Trophoblast cell (in vitro differentiated cells and primary cell): ENCODE data around the gene PRKCG.
A peak's percentile ranks its signal among the peaks of the same experiment; 100 is the strongest.

ENCODE experiments used
- DNase-seq, 2 donors: peaks; one replicate each; pipeline ENCODE4 v3.0.0-alpha.2; 2016
- H2AFZ ChIP-seq: 2 replicates; pipeline ENCODE4 v1.6.1; 2013; ENCODE audit warnings: low read length, moderate library complexity, mild to moderate bottlenecking; ENCODE audit not compliant: insufficient read depth, poor library complexity
- H2AK5ac ChIP-seq: 2 replicates; pipeline ENCODE4 v1.6.1; 2013; ENCODE audit warnings: mild to moderate bottlenecking, low read length
- H2BK120ac ChIP-seq: 2 replicates; pipeline ENCODE4 v1.6.1; 2013; ENCODE audit warnings: low read length, mild to moderate bottlenecking, moderate library complexity; ENCODE audit not compliant: insufficient read depth, poor library complexity
- H2BK12ac ChIP-seq: 2 replicates; pipeline ENCODE4 v1.6.1; 2013; ENCODE audit warnings: mild to moderate bottlenecking, low read length, moderate library complexity
- H2BK5ac ChIP-seq: 2 replicates; pipeline ENCODE4 v1.6.1; 2013; ENCODE audit warnings: low read length, low read depth, moderate library complexity, mild to moderate bottlenecking; ENCODE audit not compliant: poor library complexity
- H3K14ac ChIP-seq: 2 replicates; pipeline ENCODE4 v1.6.1; 2013; ENCODE audit warnings: mild to moderate bottlenecking, low read length
- H3K18ac ChIP-seq: 2 replicates; pipeline ENCODE4 v1.6.1; 2013; ENCODE audit warnings: mild to moderate bottlenecking, low read length
- H3K23ac ChIP-seq: 2 replicates; pipeline ENCODE4 v1.6.1; 2013; ENCODE audit warnings: low read length
- H3K27ac ChIP-seq: 2 replicates; pipeline ENCODE4 v1.5.1; 2013; ENCODE audit warnings: low read depth, mild to moderate bottlenecking, inconsistent platforms, low read length, moderate library complexity
- H3K27me3 ChIP-seq: 2 replicates; pipeline ENCODE4 v1.6.1; 2013; ENCODE audit warnings: inconsistent platforms, mild to moderate bottlenecking, low read length, moderate library complexity; ENCODE audit not compliant: insufficient read depth
- H3K36me3 ChIP-seq, 2 experiments: 1 replicate in 1 of 2; 2 replicates in 1 of 2; pipeline ENCODE4 v1.6.1; 2013; ENCODE audit warnings: low read length in 2 of 2, mild to moderate bottlenecking in 2 of 2, moderate library complexity in 1 of 2; ENCODE audit not compliant: insufficient read depth in 2 of 2, control insufficient read depth in 1 of 2
- H3K4ac ChIP-seq: 2 replicates; pipeline ENCODE4 v1.6.1; 2013; ENCODE audit warnings: low read depth, mild to moderate bottlenecking, low read length, moderate library complexity
- H3K4me1 ChIP-seq, 2 experiments: 1 replicate in 1 of 2; 2 replicates in 1 of 2; pipeline ENCODE4 v1.6.1; 2013; ENCODE audit warnings: low read length in 2 of 2, mild to moderate bottlenecking in 2 of 2, moderate library complexity in 1 of 2; ENCODE audit not compliant: insufficient read depth in 2 of 2, control insufficient read depth in 1 of 2
- H3K4me2 ChIP-seq: 2 replicates; pipeline ENCODE4 v1.6.1; 2013; ENCODE audit warnings: inconsistent platforms, mild to moderate bottlenecking, low read length, moderate library complexity
- H3K4me3 ChIP-seq: 2 replicates; pipeline ENCODE4 v1.5.1; 2013; ENCODE audit warnings: mild to moderate bottlenecking, low read depth, low read length, inconsistent platforms
- H3K79me1 ChIP-seq: one replicate; pipeline ENCODE4 v1.6.1; 2013; ENCODE audit warnings: low read length
- H3K79me2 ChIP-seq: 2 replicates; pipeline ENCODE4 v1.6.1; 2013; ENCODE audit warnings: low read length, mild to moderate bottlenecking; ENCODE audit not compliant: control insufficient read depth, insufficient read depth, poor library complexity
- H3K9ac ChIP-seq: 2 replicates; pipeline ENCODE4 v1.6.1; 2013; ENCODE audit warnings: mild to moderate bottlenecking, low read length
- H3K9me3 ChIP-seq: 2 replicates; pipeline ENCODE4 v1.6.1; 2013; ENCODE audit warnings: low read depth, mild to moderate bottlenecking, control low read depth, inconsistent platforms, low read length; ENCODE audit not compliant: insufficient read depth
- H4K12ac ChIP-seq: 2 replicates; pipeline ENCODE4 v1.6.1; 2013; ENCODE audit warnings: low read depth, mild to moderate bottlenecking, low read length, moderate library complexity
- H4K8ac ChIP-seq: 2 replicates; pipeline ENCODE4 v1.6.1; 2013; ENCODE audit warnings: low read depth, mild to moderate bottlenecking, low read length, moderate library complexity
- H4K91ac ChIP-seq: one replicate; pipeline ENCODE4 v1.6.1; 2013; ENCODE audit warnings: low read depth, mild to moderate bottlenecking, low read length, moderate library complexity
- WGBS: extraction: QIAGEN DNeasy Blood & Tissue Kit; methylation state at CpG from one replicate; pipeline ENCODE4 v1.1.7; 2013; ENCODE audit warnings: missing lambda C conversion rate; ENCODE audit not compliant: insufficient read length, insufficient coverage; ENCODE audit errors: extremely low coverage; 5-methylcytosine and 5-hydroxymethylcytosine counted together

The PRKCG gene

DNA sequence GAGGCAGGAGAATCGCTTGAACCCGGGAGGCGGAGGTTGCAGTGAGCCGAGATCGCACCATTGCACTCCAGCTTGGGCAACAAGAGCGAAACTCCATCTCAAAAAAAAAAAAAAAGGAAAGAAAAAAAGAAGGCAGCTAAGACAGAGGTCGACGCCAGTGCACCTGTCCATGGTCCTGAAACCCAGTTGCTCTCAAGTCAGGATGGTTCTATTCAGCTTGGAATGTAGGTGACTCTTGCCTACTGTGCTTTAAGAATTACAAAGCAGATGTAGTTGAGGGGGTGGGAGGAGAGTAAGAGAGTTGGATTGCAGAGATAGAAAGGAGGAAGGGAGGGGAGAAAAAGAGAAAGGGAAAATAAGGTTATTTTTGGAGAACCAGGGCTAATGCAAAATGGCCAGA lies 45.7 kb downstream of the PRKCG start:
- H3K4me1 ChIP-seq: no peaks in the 10 kb centered on the region
- no CpG with 5 or more reads among the region's 8 CpGs for WGBS
- H3K23ac ChIP-seq: no peak overlapping the region
- no peak overlapping the region for H2BK120ac ChIP-seq
- no peak overlapping the region for H3K9ac ChIP-seq
- peak; percentile 58 to 82 for DNase-seq
- no peak overlapping the region for H3K4me2 ChIP-seq
- no peaks in the 10 kb centered on the region for H3K79me2 ChIP-seq
- H2BK12ac ChIP-seq: no peak overlapping the region
- H3K4me3 ChIP-seq: no peak overlapping the region
- no peak overlapping the region for H3K14ac ChIP-seq
- H2AK5ac ChIP-seq: no peak overlapping the region
- no peaks in the 10 kb centered on the region for H3K9me3 ChIP-seq
- no peak overlapping the region for H3K27ac ChIP-seq
- H3K36me3 ChIP-seq: no peaks in the 10 kb centered on the region
- no peak overlapping the region for H2AFZ ChIP-seq
- no peaks in the 10 kb centered on the region for H3K79me1 ChIP-seq
- no peak overlapping the region for H3K18ac ChIP-seq
- no peak overlapping the region for H4K91ac ChIP-seq
- no peak overlapping the region for H4K12ac ChIP-seq
- no peaks in the 10 kb centered on the region for H3K27me3 ChIP-seq
- H2BK5ac ChIP-seq: no peak overlapping the region
- no peak overlapping the region for H3K4ac ChIP-seq
- no peak overlapping the region for H4K8ac ChIP-seq

DNA sequence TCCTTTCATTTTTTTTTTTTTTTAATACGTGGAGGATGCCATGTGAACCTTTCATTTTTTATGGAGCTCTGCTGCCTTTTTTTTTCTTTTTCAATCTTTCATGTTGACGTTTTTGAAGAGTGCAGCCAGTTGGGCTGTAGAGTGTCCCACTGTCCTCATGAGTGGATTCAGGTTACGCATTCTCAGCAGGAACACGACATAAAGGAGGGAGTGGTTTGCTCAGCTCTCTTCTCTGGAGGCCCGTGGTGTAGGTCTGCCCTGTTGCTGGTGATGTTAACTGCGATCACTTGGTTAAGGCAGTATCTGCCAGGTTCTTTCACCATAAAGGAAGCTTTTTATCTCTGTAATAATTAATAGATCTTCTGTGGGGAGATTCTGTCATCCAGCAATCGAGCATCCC lies 54.0 kb downstream of the PRKCG start:
- no peak for DNase-seq
- H3K79me1 ChIP-seq: no peaks in the 10 kb centered on the region
- no peak overlapping the region for H3K14ac ChIP-seq
- H3K36me3 ChIP-seq: no peaks in the 10 kb centered on the region
- no peaks in the 10 kb centered on the region for H3K79me2 ChIP-seq
- WGBS: no CpG with 5 or more reads among the region's 7 CpGs
- no peak overlapping the region for H2AFZ ChIP-seq
- H2BK12ac ChIP-seq: no peak overlapping the region
- H2BK5ac ChIP-seq: no peak overlapping the region
- H4K12ac ChIP-seq: no peak overlapping the region
- H4K91ac ChIP-seq: no peak overlapping the region
- no peak overlapping the region for H3K4me3 ChIP-seq
- H3K27ac ChIP-seq: no peak overlapping the region
- H3K23ac ChIP-seq: no peak overlapping the region
- H2AK5ac ChIP-seq: no peak overlapping the region
- H3K27me3 ChIP-seq: no peaks in the 10 kb centered on the region
- H4K8ac ChIP-seq: no peak overlapping the region
- no peaks in the 10 kb centered on the region for H3K9me3 ChIP-seq
- H3K4ac ChIP-seq: no peak overlapping the region
- H3K9ac ChIP-seq: no peak overlapping the region
- no peak overlapping the region for H2BK120ac ChIP-seq
- H3K4me1 ChIP-seq: no peaks in the 10 kb centered on the region
- no peak overlapping the region for H3K18ac ChIP-seq
- H3K4me2 ChIP-seq: no peak overlapping the region

DNA sequence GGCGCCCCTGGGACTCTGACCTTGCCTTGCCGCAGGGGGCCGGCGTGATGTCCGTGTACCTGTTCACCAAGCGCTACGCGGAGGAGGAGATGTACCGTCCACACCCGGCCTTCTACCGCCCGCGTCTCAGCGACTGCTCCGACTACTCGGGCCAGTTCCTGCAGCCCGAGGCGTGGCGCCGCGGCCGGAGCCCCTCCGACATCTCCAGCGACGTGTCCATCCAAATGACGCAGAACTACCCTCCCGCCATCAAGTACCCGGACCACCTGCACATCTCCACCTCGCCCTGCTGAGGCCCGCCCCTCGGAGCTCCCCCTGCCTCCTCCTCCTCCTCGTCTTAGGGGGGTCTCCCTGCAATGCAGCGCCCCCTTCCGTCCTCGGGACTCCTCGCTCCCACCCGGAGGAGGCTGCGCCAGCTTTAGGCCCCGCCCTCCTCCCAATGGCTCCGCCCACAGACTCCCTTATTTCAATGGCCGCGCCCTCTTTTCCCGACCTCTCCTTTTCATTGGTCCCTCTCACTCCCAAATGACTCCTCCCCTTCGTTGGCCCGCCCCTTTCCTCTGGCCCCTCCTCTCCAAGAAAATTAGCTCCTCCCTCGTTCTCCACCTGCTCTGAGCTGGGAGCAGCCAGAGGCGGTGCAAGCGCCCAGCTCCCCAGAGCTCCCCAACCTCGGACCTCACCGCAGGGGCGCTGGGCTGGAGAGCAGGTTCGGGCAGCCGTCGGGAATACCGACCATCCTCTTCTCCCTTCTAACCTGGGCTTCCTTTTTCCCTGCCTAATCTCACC lies 60.2 kb downstream of the PRKCG start:
- H3K14ac ChIP-seq: no peak overlapping the region
- H4K8ac ChIP-seq: no peak overlapping the region
- H3K27me3 ChIP-seq: peaks cover 11% of the 10 kb centered on the region
- H3K79me2 ChIP-seq: no peaks in the 10 kb centered on the region
- no peak overlapping the region for H2AK5ac ChIP-seq
- H3K4me3 ChIP-seq: no peak overlapping the region
- no peak overlapping the region for H4K91ac ChIP-seq
- no peak overlapping the region for H4K12ac ChIP-seq
- no peak overlapping the region for H2BK5ac ChIP-seq
- peak overlapping the region; percentile 32 for H3K4me2 ChIP-seq
- H2AFZ ChIP-seq: no peak overlapping the region
- no peak overlapping the region for H2BK12ac ChIP-seq
- H3K4ac ChIP-seq: no peak overlapping the region
- no peaks in the 10 kb centered on the region for H3K36me3 ChIP-seq
- no peak for DNase-seq
- no peak overlapping the region for H3K18ac ChIP-seq
- peaks cover 4 to 5% of the 10 kb centered on the region in 2 experiments for H3K4me1 ChIP-seq
- no peak overlapping the region for H3K9ac ChIP-seq
- peaks cover 6% of the 10 kb centered on the region for H3K9me3 ChIP-seq
- H3K23ac ChIP-seq: no peak overlapping the region
- H2BK120ac ChIP-seq: no peak overlapping the region
- no peaks in the 10 kb centered on the region for H3K79me1 ChIP-seq
- no CpG with 5 or more reads among the region's 55 CpGs for WGBS
- no peak overlapping the region for H3K27ac ChIP-seq

DNA sequence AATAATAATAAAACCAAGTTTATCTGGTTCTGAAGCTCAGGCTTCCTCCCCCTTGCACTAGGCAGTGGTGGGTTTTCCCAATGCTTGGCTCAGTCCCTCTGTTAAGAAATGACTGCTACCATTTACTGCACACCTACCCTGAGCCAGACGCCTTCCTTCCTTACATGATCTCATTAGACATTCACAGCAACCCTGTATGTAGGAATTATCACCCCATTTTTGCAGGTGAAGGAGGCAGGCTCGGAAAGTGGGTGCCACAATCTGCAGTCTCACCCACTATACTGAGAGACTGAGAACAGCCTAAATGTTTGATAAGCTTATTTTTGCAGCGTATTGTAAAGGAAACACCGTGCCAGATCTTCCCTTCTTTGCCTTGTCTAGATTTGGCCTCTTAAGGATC lies 62.4 kb downstream of the PRKCG start:
- Histone ChIP-seq H3K4me2 (no peak overlapping the region), H3K4me3 (no peak overlapping the region), H3K27me3 (peaks cover 11% of the 10 kb centered on the region), H4K91ac (no peak overlapping the region), H2AFZ (no peak overlapping the region), H3K27ac (no peak overlapping the region), H2BK120ac (no peak overlapping the region), H3K9ac (no peak overlapping the region), H3K79me1 (no peaks in the 10 kb centered on the region), H3K14ac (no peak overlapping the region), H2AK5ac (no peak overlapping the region), H3K79me2 (no peaks in the 10 kb centered on the region), H3K18ac (no peak overlapping the region), H3K36me3 (no peaks in the 10 kb centered on the region), H2BK12ac (no peak overlapping the region), H3K9me3 (peaks cover 6% of the 10 kb centered on the region), H3K4me1 (peaks cover 4 to 5% of the 10 kb centered on the region in 2 experiments), H3K4ac (no peak overlapping the region), H4K8ac (no peak overlapping the region), H4K12ac (no peak overlapping the region), H3K23ac (no peak overlapping the region), H2BK5ac (no peak overlapping the region)
- WGBS: no CpG with 5 or more reads among the region's 4 CpGs
- no peak for DNase-seq
